ENCODE data around the gene MYOF. TPM values are rescaled to one million over a fixed set of nuclear protein-coding genes. Genes with fewer than 3 reads are reported as not detected.
"Not testable (repeated sequence)": the region's sequence is repeated elsewhere in the genome, so short reads cannot be mapped to it uniquely, and the experiment has no call there.

The MYOF gene
- total RNA-seq, 4 donors from 2014 or later = 4.1 to 10.3 (median 6.3) TPM

DNA sequence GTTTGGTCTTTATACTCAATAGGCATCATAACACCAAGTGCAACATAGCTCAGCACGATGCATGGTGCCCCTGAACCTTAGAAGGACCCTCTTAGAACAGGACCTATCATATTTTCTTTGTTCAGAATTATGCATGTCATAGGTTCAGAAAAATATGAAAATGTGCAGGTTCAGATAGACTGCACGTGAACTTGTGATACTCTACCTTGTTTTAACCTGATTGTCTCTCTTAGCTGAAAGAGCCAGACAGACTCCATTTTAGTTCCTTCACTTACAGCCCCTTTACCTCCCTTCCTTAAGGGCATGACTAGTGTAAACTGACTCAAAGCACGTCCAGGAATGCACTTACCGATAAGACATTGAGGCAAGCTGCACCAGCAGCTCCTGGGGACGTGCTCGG lies 35.1 kb downstream of the MYOF start:
- peaks cover 0 to 11% of the 10 kb centered on the region in 2 donors for H3K4me1 ChIP-seq
- DNase-seq = no peak
- intact Hi-C loops (cut with DNase I; ENCODE audit: low total_unique reads) (no loop called here), in situ Hi-C loops (cut with MboI; ENCODE audit: low sequenced_read_pairs in 4 of 4) (no loop called here)
- no peaks in the 10 kb centered on the region for H3K9me3 ChIP-seq
- H3K27ac ChIP-seq = no peak overlapping the region
- H3K4me3 ChIP-seq = no peak overlapping the region
- no peaks in the 10 kb centered on the region for H3K27me3 ChIP-seq
- ATAC-seq = no peak
- TF ChIP-seq, protein P1, sequence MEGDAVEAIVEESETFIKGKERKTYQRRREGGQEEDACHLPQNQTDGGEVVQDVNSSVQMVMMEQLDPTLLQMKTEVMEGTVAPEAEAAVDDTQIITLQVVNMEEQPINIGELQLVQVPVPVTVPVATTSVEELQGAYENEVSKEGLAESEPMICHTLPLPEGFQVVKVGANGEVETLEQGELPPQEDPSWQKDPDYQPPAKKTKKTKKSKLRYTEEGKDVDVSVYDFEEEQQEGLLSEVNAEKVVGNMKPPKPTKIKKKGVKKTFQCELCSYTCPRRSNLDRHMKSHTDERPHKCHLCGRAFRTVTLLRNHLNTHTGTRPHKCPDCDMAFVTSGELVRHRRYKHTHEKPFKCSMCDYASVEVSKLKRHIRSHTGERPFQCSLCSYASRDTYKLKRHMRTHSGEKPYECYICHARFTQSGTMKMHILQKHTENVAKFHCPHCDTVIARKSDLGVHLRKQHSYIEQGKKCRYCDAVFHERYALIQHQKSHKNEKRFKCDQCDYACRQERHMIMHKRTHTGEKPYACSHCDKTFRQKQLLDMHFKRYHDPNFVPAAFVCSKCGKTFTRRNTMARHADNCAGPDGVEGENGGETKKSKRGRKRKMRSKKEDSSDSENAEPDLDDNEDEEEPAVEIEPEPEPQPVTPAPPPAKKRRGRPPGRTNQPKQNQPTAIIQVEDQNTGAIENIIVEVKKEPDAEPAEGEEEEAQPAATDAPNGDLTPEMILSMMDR (IDR thresholded peaks at IDR 0.05 in 4 of 5, conservative IDR thresholded peaks at IDR 0.05 in 1 of 5) = no peak
- no peak for TF ChIP-seq POLR2A (IDR thresholded peaks at IDR 0.05)
- no peaks in the 10 kb centered on the region for H3K36me3 ChIP-seq

GRCh38 chr10:93445978-93446720 lies 36.0 kb downstream of the MYOF start:
- Histone ChIP-seq H3K27me3 (no peaks in the 10 kb centered on the region), H3K4me1 (peaks cover 0 to 11% of the 10 kb centered on the region in 2 donors), H3K4me3 (no peak overlapping the region), H3K36me3 (no peaks in the 10 kb centered on the region), H3K27ac (peak overlapping the region; percentile 19 to 67 (median 56)), H3K9me3 (no peaks in the 10 kb centered on the region)
- DNase-seq (no peak), ATAC-seq (no peak)
- in situ Hi-C loops (cut with MboI; ENCODE audit: low sequenced_read_pairs in 4 of 4) = no loop called here
- intact Hi-C loops (cut with DNase I; ENCODE audit: low total_unique reads) = loop anchor here (2.0 kb wide), 1 partner anchor 15 kb away; no protein-coding TSS in a partner anchor
- TF ChIP-seq POLR2A (IDR thresholded peaks at IDR 0.05) = no peak
- TF ChIP-seq, protein P1 (IDR thresholded peaks at IDR 0.05 in 4 of 5, conservative IDR thresholded peaks at IDR 0.05 in 1 of 5) = no peak

GRCh38 chr10:93445097-93445960 lies 36.8 kb downstream of the MYOF start:
- H3K4me1 ChIP-seq = peaks cover 0 to 11% of the 10 kb centered on the region in 2 donors
- TF ChIP-seq POLR2A (IDR thresholded peaks at IDR 0.05) = no peak
- TF ChIP-seq, protein P1 (IDR thresholded peaks at IDR 0.05 in 4 of 5, conservative IDR thresholded peaks at IDR 0.05 in 1 of 5) = no peak
- H3K4me3 ChIP-seq = no peak overlapping the region
- ATAC-seq (peak; percentile 55 to 71), DNase-seq (peak; percentile 65 to 76)
- peak overlapping the region; percentile 19 to 67 (median 56) for H3K27ac ChIP-seq
- intact Hi-C loops (cut with DNase I; ENCODE audit: low total_unique reads) = loop anchor here (2.0 kb wide), 1 partner anchor 15 kb away; no protein-coding TSS in a partner anchor
- in situ Hi-C loops (cut with MboI; ENCODE audit: low sequenced_read_pairs in 4 of 4) = no loop called here
- H3K36me3 ChIP-seq = no peaks in the 10 kb centered on the region
- H3K9me3 ChIP-seq = no peaks in the 10 kb centered on the region
- H3K27me3 ChIP-seq = no peaks in the 10 kb centered on the region

DNA sequence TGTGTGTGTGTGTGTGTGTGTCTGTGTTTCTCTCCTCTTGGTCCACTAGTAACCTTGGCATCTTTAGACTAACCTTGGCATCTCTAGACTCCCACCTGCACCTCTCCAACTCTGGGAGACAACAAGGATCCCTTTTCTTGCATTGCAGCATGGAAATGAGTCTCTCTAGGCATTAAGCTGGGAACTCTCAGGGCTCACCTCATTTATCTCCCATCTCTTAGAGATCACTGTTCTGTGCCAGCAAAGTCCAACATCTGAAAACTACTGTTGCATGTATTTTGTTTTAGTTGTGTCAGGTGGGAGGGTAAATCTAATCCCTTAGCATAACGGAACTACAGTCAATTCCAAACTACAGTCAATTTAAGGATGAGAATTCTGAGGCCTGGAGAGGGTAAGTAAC lies 38.7 kb downstream of the MYOF start:
- Histone ChIP-seq H3K9me3 (no peaks in the 10 kb centered on the region), H3K4me3 (no peak overlapping the region), H3K27me3 (no peaks in the 10 kb centered on the region), H3K36me3 (no peaks in the 10 kb centered on the region), H3K4me1 (peaks cover 10 to 20% of the 10 kb centered on the region in 2 donors), H3K27ac (no peak overlapping the region)
- intact Hi-C loops (cut with DNase I; ENCODE audit: low total_unique reads) (no loop called here), in situ Hi-C loops (cut with MboI; ENCODE audit: low sequenced_read_pairs in 4 of 4) (no loop called here)
- no peak for DNase-seq
- TF ChIP-seq, protein P1 (IDR thresholded peaks at IDR 0.05 in 4 of 5, conservative IDR thresholded peaks at IDR 0.05 in 1 of 5) = no peak
- TF ChIP-seq POLR2A (IDR thresholded peaks at IDR 0.05) = no peak
- ATAC-seq = no peak

- H3K27ac ChIP-seq; in situ Hi-C loops (cut with MboI; ENCODE audit: low sequenced_read_pairs in 4 of 4); H3K9me3 ChIP-seq; ATAC-seq; H3K4me3 ChIP-seq; H3K36me3 ChIP-seq; H3K27me3 ChIP-seq; DNase-seq; intact Hi-C loops (cut with DNase I; ENCODE audit: low total_unique reads): not testable (repeated sequence)
- H3K4me1 ChIP-seq = peaks cover 17 to 27% of the 10 kb centered on the region in 2 donors
Observed at GRCh38 chr10:93442721-93443120, 39.4 kb downstream of the MYOF start.
